ENCODE results near the gene ACO1.

The ACO1 gene

DNA sequence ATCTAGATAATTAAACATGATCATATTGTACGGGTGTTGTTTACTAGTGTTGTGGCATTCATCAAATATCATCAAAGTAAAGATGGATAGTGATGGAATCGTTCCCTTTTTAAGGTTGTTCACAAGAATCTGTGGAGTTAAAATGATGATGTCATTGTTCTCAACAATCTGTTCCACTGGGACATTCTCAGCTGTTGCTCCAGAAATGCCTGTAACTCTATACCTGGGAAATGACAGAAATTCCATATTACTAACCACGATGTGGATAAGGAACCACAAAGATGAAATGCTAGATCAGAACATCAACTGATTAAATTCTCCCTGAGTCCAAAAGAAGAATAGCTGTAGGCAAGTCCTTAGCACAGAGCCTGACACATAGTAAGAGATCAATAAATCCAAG lies 103.5 kb downstream of the ACO1 start:
- DNase-seq (ENCODE audit: low read depth in 2 of 2) = no peak

DNA sequence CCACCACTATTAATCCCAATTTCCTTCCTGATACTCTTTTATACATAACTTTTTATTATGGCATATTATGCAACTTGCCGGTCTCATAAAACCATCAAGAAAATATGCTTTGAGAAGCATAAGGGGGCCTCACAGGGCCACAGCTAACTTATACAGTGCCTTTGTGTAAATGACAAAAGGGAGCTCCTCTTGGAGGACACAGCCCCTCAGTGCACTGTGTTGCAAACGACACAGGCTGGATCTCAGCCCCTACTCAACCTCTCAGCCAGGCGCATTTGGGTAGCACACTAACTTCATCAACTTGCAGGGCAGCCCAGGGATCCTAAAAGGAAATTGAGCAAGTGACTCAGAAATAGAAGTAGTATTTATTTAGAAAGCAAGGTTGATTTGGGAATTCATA lies 106.2 kb downstream of the ACO1 start:
- no peak for DNase-seq (ENCODE audit: low read depth in 2 of 2)

DNA sequence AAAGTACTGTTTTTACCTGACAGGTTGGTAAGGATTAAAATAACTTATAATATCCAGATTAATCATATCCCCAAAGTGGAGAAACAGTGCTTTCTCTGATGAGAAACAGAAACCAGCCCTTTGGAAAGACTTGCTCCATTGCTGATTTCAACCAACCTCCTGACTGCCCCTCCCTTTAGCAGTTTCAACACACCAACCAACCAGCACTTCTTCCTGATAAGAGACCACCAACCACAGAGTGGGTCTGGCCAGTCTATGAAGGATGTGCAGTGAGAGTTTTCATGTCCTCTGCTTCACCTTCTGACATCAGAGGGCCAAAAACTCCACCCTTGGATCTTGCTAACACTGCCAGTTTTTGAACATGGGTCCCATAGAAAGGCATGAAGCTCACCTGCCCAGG lies 113.5 kb downstream of the ACO1 start:
- DNase-seq (ENCODE audit: low read depth in 2 of 2) = no peak

DNA sequence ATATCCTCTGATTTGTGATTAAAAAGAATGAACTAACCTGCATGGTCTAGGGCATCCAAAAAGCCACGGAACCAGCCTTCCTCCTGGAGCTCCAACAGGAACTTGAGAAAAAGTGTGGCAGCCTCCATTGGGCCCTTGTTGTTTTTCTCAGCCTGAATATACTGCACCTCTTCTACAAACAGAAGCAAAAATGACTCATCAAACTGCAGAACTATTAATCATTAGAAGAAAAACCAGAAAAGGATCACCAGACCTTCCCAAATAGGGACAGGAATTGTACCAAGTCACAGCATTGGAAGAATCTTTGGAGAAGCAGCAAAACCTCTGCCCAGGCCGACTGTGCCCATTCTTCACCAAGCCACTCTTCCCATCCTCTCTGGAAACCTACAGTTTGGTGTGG lies 116.3 kb downstream of the ACO1 start:
- no peak for DNase-seq (ENCODE audit: low read depth in 2 of 2)

DNA sequence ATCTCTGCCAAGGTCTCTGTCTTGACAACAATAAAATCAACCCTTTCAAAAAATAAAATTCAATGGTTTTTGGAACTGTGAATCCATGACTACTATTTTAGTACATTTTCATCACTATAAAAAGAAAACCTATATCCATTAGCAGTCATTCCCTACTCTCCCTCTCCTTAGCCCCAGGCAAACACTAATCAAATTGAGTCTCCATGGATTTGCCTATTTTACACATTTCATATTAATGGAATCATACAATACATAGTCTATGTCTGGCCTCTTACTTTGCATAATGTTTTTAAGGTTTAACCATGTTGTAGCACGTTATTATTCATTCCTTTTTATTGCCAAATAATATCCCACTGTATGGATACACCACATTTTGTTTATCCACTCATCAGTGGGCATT lies 117.4 kb downstream of the ACO1 start:
- no peak for DNase-seq (ENCODE audit: low read depth in 2 of 2)

DNA sequence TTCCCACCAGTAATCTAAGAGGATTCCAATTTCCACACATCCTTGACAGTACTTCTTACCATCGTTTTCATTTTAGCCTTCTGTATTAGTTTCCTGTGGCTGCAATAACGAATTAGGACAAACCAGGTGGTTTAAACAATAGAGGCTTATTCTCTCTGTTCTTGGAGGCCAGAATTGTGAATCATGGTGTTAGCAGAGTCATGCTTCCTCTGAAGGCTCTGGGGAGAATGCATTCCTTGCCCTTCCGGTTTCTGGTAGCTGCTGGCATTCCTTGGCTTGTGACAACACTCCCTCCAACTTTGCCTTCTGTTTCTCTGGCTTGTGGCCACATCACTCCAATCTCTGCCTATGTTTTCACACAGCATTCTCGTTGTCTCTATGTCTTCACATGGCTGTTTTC lies 118.0 kb downstream of the ACO1 start:
- DNase-seq (ENCODE audit: low read depth in 2 of 2) = no peak

DNA sequence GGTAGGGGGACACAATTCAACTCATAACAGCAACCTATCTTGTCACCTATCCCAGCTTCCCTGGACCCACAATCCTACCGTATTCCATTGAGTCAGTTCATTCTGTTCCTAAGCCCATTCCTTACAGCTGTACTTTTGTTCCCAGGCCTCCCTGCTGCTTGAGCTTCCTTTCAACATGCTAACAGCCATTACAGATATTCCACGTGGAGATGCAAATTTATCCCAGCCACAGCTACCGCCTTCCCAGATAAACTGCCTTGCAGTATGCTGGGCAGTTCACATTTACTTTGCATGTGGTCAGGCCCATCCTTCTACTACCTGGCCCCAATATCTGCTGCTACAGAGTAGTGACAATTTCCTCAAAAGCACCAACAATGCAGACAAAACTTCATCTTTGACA lies 118.6 kb downstream of the ACO1 start:
- no peak for DNase-seq (ENCODE audit: low read depth in 2 of 2)

Data from activated CD8-positive, alpha-beta memory T cell treated with anti-CD3 and anti-CD28 coated beads for 4 hours (primary cell).